ENCODE results near the gene SLC6A5.
"Not testable (repeated sequence)": the region's sequence is repeated elsewhere in the genome, so short reads cannot be mapped to it uniquely, and the experiment has no call there.

SLC6A5 gene

GRCh38 chr11:20566591-20567434, 32.6 kb upstream of the SLC6A5 start:
- Histone ChIP-seq H3K9me3 (ENCODE audit: control insufficient read depth, insufficient read depth, low read depth, low read length) (no peaks in the 10 kb centered on the region), H3K36me3 (ENCODE audit: control insufficient read depth in 2 of 2, insufficient read depth in 1 of 2, low read length in 2 of 2) (no peaks in the 10 kb centered on the region), H3K27ac (ENCODE audit: extremely low read depth, low read depth, low read length) (no peak overlapping the region), H3K4me1 (ENCODE audit: control insufficient read depth, insufficient read depth, low read length) (no peaks in the 10 kb centered on the region), H3K4me3 (ENCODE audit: low read depth, low read length) (no peak overlapping the region)
- CTCF ChIA-PET, result interaction anchor here (0.6 to 1.1 kb wide), 4 partner anchors 8 to 381 kb away, joined by 3 to 5 read pairs (median 4); no protein-coding TSS in a partner anchor
- POLR2A ChIA-PET, result no interaction called here
- TF ChIP-seq ZNF704 (tag by site-specific recombination; IDR thresholded peaks at IDR 0.05) (no peak), GFI1B (tag by site-specific recombination; IDR thresholded peaks at IDR 0.05) (no peak), GLI2 (tag by site-specific recombination; IDR thresholded peaks at IDR 0.05; ENCODE audit: borderline replicate concordance, low read depth) (no peak), ZFHX2 (tag by site-specific recombination; conservative IDR thresholded peaks at IDR 0.05) (no peak), ZNF600 (tag by site-specific recombination; IDR thresholded peaks at IDR 0.05) (no peak), ZNF280C (tag by site-specific recombination; IDR thresholded peaks at IDR 0.05) (no peak), ATF2 (tag by site-specific recombination; IDR thresholded peaks at IDR 0.05; ENCODE audit: low read depth) (no peak), ZBTB21 (tag by site-specific recombination; IDR thresholded peaks at IDR 0.05) (no peak), SETDB1 (IDR thresholded peaks at IDR 0.05; ENCODE audit: insufficient read length, low read length) (no peak)

GRCh38 chr11:20579725-20580124, 19.7 kb upstream of the SLC6A5 start:
- H3K9me3 ChIP-seq (ENCODE audit: control insufficient read depth, insufficient read depth, low read depth, low read length); H3K36me3 ChIP-seq (ENCODE audit: control insufficient read depth in 2 of 2, insufficient read depth in 1 of 2, low read length in 2 of 2); H3K4me1 ChIP-seq (ENCODE audit: control insufficient read depth, insufficient read depth, low read length); H3K27ac ChIP-seq (ENCODE audit: extremely low read depth, low read depth, low read length); H3K4me3 ChIP-seq (ENCODE audit: low read depth, low read length); POLR2A ChIA-PET: not testable (repeated sequence)
- CTCF ChIA-PET, result interaction anchor here (0.7 kb wide), 1 partner anchor 45 kb away, joined by 3 read pairs; no protein-coding TSS in a partner anchor
- TF ChIP-seq REST (tag by site-specific recombination; IDR thresholded peaks at IDR 0.05) (0 out of 2 replicates have a peak, but pooled peaks have one; percentile 21), ZNF555 (tag by site-specific recombination; conservative IDR thresholded peaks at IDR 0.05) (peak; percentile 31), ZNF354C (tag by site-specific recombination; IDR thresholded peaks at IDR 0.05; ENCODE audit: borderline replicate concordance, low read depth) (0 out of 2 replicates have a peak, but pooled peaks have one; percentile 29), ZBTB11 (tag by site-specific recombination; conservative IDR thresholded peaks at IDR 0.05; ENCODE audit: low read depth) (0 out of 2 replicates have a peak, but pooled peaks have one; percentile 23), ZNF426 (tag by site-specific recombination; IDR thresholded peaks at IDR 0.05) (peak; percentile 51), ZNF394 (tag by site-specific recombination; IDR thresholded peaks at IDR 0.05; ENCODE audit: borderline replicate concordance) (peak; percentile 71; the same call in 1 of the 2 replicates), ZNF140 (tag by site-specific recombination; IDR thresholded peaks at IDR 0.05) (peak; percentile 19; the same call in 1 of the 2 replicates)
